ENCODE data around the gene SEC14L2. TPM values are rescaled to one million over a fixed set of nuclear protein-coding genes. Genes with fewer than 3 reads are reported as not detected.

The SEC14L2 gene
- 10.6 and 12.9 TPM in 2 replicates for total RNA-seq (2014; rRNA removed; shearing (Covaris generic); ENCODE audit: low replicate concordance)

GRCh38 chr22:30396871-30397655 is at the start of gene SEC14L2:
TSS of gene SEC14L2 (plus strand) at chr22:30397018. CDS start at chr22:30397117, 99 bp downstream.
- in situ Hi-C loops (cut with HindIII; ENCODE audit: low pct_unique_long_range_greater_than_20kb, low sequenced_read_pairs) = no loop called here
- peak; percentile 62 for DNase-seq (ENCODE audit: low read depth)

- in situ Hi-C loops (cut with HindIII; ENCODE audit: low pct_unique_long_range_greater_than_20kb, low sequenced_read_pairs) = no loop called here
- DNase-seq (ENCODE audit: low read depth) = no peak
Observed at GRCh38 chr22:30347255-30347892, 49.4 kb upstream of the SEC14L2 start.

- in situ Hi-C loops (cut with HindIII; ENCODE audit: low pct_unique_long_range_greater_than_20kb, low sequenced_read_pairs) = no loop called here
Observed at GRCh38 chr22:30348404-30348803, 48.4 kb upstream of the SEC14L2 start.

GRCh38 chr22:30348809-30349208 is 48.0 kb upstream of the SEC14L2 start:
- in situ Hi-C loops (cut with HindIII; ENCODE audit: low pct_unique_long_range_greater_than_20kb, low sequenced_read_pairs) = no loop called here
- DNase-seq (ENCODE audit: low read depth) = no peak

More at GRCh38 chr22:30348404-30348803, 48.4 kb upstream of the SEC14L2 start:
- no peak for DNase-seq (ENCODE audit: low read depth)

GRCh38 chr22:30351226-30351625 is 45.6 kb upstream of the SEC14L2 start:
- DNase-seq (ENCODE audit: low read depth) = no peak

GRCh38 chr22:30354644-30355043 is 42.2 kb upstream of the SEC14L2 start:
- in situ Hi-C loops (cut with HindIII; ENCODE audit: low pct_unique_long_range_greater_than_20kb, low sequenced_read_pairs) = no loop called here
- no peak for DNase-seq (ENCODE audit: low read depth)

More at GRCh38 chr22:30351226-30351625, 45.6 kb upstream of the SEC14L2 start:
- in situ Hi-C loops (cut with HindIII; ENCODE audit: low pct_unique_long_range_greater_than_20kb, low sequenced_read_pairs) = no loop called here

- in situ Hi-C loops (cut with HindIII; ENCODE audit: low pct_unique_long_range_greater_than_20kb, low sequenced_read_pairs) = no loop called here
Observed at GRCh38 chr22:30356449-30357235, 40.2 kb upstream of the SEC14L2 start, which contains the start of the genes CCDC157 and SF3A1. TSS of gene CCDC157 (plus strand) at chr22:30357007. CDS start at chr22:30366001, 8,994 bp downstream. TSS of gene SF3A1 (minus strand) at chr22:30356894. CDS start at chr22:30356792, 102 bp downstream.

GRCh38 chr22:30357236-30357570 is 39.6 kb upstream of the SEC14L2 start:
- in situ Hi-C loops (cut with HindIII; ENCODE audit: low pct_unique_long_range_greater_than_20kb, low sequenced_read_pairs) = no loop called here
- DNase-seq (ENCODE audit: low read depth) = no peak

More at GRCh38 chr22:30356449-30357235, 40.2 kb upstream of the SEC14L2 start, which contains the start of the genes CCDC157 and SF3A1:
- DNase-seq (ENCODE audit: low read depth) = peak; percentile 93

- no peak for DNase-seq (ENCODE audit: low read depth)
- in situ Hi-C loops (cut with HindIII; ENCODE audit: low pct_unique_long_range_greater_than_20kb, low sequenced_read_pairs) = no loop called here
Observed at GRCh38 chr22:30357650-30358215, 39.1 kb upstream of the SEC14L2 start.

GRCh38 chr22:30358541-30358940 is 38.3 kb upstream of the SEC14L2 start:
- in situ Hi-C loops (cut with HindIII; ENCODE audit: low pct_unique_long_range_greater_than_20kb, low sequenced_read_pairs) = no loop called here
- no peak for DNase-seq (ENCODE audit: low read depth)

GRCh38 chr22:30361916-30362650 is 34.7 kb upstream of the SEC14L2 start:
- in situ Hi-C loops (cut with HindIII; ENCODE audit: low pct_unique_long_range_greater_than_20kb, low sequenced_read_pairs) = no loop called here
- DNase-seq (ENCODE audit: low read depth) = no peak

- no peak for DNase-seq (ENCODE audit: low read depth)
- in situ Hi-C loops (cut with HindIII; ENCODE audit: low pct_unique_long_range_greater_than_20kb, low sequenced_read_pairs) = no loop called here
Observed at GRCh38 chr22:30362651-30363281, 34.1 kb upstream of the SEC14L2 start.

- in situ Hi-C loops (cut with HindIII; ENCODE audit: low pct_unique_long_range_greater_than_20kb, low sequenced_read_pairs) = no loop called here
- no peak for DNase-seq (ENCODE audit: low read depth)
Observed at GRCh38 chr22:30365891-30366290, 30.9 kb upstream of the SEC14L2 start.

- no peak for DNase-seq (ENCODE audit: low read depth)
- in situ Hi-C loops (cut with HindIII; ENCODE audit: low pct_unique_long_range_greater_than_20kb, low sequenced_read_pairs) = no loop called here
Observed at GRCh38 chr22:30368420-30368819, 28.4 kb upstream of the SEC14L2 start.

GRCh38 chr22:30370641-30371230 is 26.1 kb upstream of the SEC14L2 start:
- in situ Hi-C loops (cut with HindIII; ENCODE audit: low pct_unique_long_range_greater_than_20kb, low sequenced_read_pairs) = no loop called here
- DNase-seq (ENCODE audit: low read depth) = no peak

GRCh38 chr22:30371321-30371720 is 25.5 kb upstream of the SEC14L2 start:
- in situ Hi-C loops (cut with HindIII; ENCODE audit: low pct_unique_long_range_greater_than_20kb, low sequenced_read_pairs) = no loop called here

GRCh38 chr22:30371981-30372380 is 24.8 kb upstream of the SEC14L2 start:
- DNase-seq (ENCODE audit: low read depth) = no peak
- in situ Hi-C loops (cut with HindIII; ENCODE audit: low pct_unique_long_range_greater_than_20kb, low sequenced_read_pairs) = no loop called here

More at GRCh38 chr22:30371321-30371720, 25.5 kb upstream of the SEC14L2 start:
- DNase-seq (ENCODE audit: low read depth) = no peak

Data from Caki2 (cell line).